ENCODE data around the gene MGST2. TPM values are rescaled to one million over a fixed set of nuclear protein-coding genes. Genes with fewer than 3 reads are reported as not detected.
A peak's percentile ranks its signal among the peaks of the same experiment; 100 is the strongest.

The MGST2 gene
- polyA plus RNA-seq, 1 donor (not counting 4 experiments of a cell fraction or from before 2014, with no cell fraction given): 57.6 TPM

- no peaks in the 10 kb centered on the region for H3K79me2 ChIP-seq (ENCODE audit: control insufficient read depth, insufficient read depth, low read length)
- peak; percentile 85 for FAIRE-seq
- H3K9me1 ChIP-seq (ENCODE audit: control insufficient read depth, extremely low read depth, insufficient read depth, low read length): no peaks in the 10 kb centered on the region
- TF ChIP-seq, protein P1, sequence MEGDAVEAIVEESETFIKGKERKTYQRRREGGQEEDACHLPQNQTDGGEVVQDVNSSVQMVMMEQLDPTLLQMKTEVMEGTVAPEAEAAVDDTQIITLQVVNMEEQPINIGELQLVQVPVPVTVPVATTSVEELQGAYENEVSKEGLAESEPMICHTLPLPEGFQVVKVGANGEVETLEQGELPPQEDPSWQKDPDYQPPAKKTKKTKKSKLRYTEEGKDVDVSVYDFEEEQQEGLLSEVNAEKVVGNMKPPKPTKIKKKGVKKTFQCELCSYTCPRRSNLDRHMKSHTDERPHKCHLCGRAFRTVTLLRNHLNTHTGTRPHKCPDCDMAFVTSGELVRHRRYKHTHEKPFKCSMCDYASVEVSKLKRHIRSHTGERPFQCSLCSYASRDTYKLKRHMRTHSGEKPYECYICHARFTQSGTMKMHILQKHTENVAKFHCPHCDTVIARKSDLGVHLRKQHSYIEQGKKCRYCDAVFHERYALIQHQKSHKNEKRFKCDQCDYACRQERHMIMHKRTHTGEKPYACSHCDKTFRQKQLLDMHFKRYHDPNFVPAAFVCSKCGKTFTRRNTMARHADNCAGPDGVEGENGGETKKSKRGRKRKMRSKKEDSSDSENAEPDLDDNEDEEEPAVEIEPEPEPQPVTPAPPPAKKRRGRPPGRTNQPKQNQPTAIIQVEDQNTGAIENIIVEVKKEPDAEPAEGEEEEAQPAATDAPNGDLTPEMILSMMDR (optimal IDR thresholded peaks at IDR 0.05 in 1 of 3, IDR thresholded peaks at IDR 0.05 in 1 of 3, conservative IDR thresholded peaks at IDR 0.05 in 1 of 3; ENCODE audit: extremely low read depth in 1 of 3, insufficient read depth in 2 of 3, low read length in 3 of 3): peak; percentile 81 to 92 (median 91)
- no peak for TF ChIP-seq EZH2 (IDR thresholded peaks at IDR 0.05; ENCODE audit: low read length)
- H3K4me2 ChIP-seq (ENCODE audit: control insufficient read depth, extremely low read depth, insufficient read depth, low read depth, low read length): no peak overlapping the region
- no peaks in the 10 kb centered on the region for H3K36me3 ChIP-seq (ENCODE audit: control insufficient read depth in 2 of 2, extremely low read depth in 1 of 2, insufficient read depth in 2 of 2, low read length in 2 of 2)
- dilution Hi-C loops (cut with MboI; ENCODE audit: extremely low pct_ligation_motif_present, low sequenced_read_pairs): no loop called here
- H3K27ac ChIP-seq (ENCODE audit: control insufficient read depth, insufficient read depth, low read length): no peak overlapping the region
- no peak overlapping the region for H3K4me3 ChIP-seq (ENCODE audit: control insufficient read depth in 2 of 3, extremely low read depth in 1 of 3, insufficient read depth in 2 of 3, low read depth in 1 of 3, low read length in 3 of 3)
- peak overlapping the region; percentile 20 for H2AFZ ChIP-seq (ENCODE audit: control insufficient read depth, low read length)
- H3K9ac ChIP-seq (ENCODE audit: control insufficient read depth, extremely low read depth, insufficient read depth, low read length): no peak overlapping the region
- H3K9me3 ChIP-seq (ENCODE audit: control insufficient read depth, low read depth, low read length): no peaks in the 10 kb centered on the region
- no peaks in the 10 kb centered on the region for H3K27me3 ChIP-seq (ENCODE audit: control insufficient read depth, extremely low read depth, insufficient read depth, low read length)
- H4K20me1 ChIP-seq (ENCODE audit: control insufficient read depth, extremely low read depth, insufficient read depth, low read length): no peaks in the 10 kb centered on the region
- H3K4me1 ChIP-seq (ENCODE audit: control insufficient read depth, extremely low read depth, insufficient read depth, low read length): peaks cover 9% of the 10 kb centered on the region
- no peak for DNase-seq (ENCODE audit: low read depth, low spot score)
Measured at GRCh38 chr4:139651282-139652194, 14.1 kb upstream of the MGST2 start.

GRCh38 chr4:139654516-139654915 lies 11.1 kb upstream of the MGST2 start:
- no peak overlapping the region for H3K4me2 ChIP-seq (ENCODE audit: control insufficient read depth, extremely low read depth, insufficient read depth, low read depth, low read length)
- H3K4me1 ChIP-seq (ENCODE audit: control insufficient read depth, extremely low read depth, insufficient read depth, low read length): peaks cover 23% of the 10 kb centered on the region
- H3K9ac ChIP-seq (ENCODE audit: control insufficient read depth, extremely low read depth, insufficient read depth, low read length): no peak overlapping the region
- dilution Hi-C loops (cut with MboI; ENCODE audit: extremely low pct_ligation_motif_present, low sequenced_read_pairs): no loop called here
- H3K27ac ChIP-seq (ENCODE audit: control insufficient read depth, insufficient read depth, low read length): no peak overlapping the region
- no peaks in the 10 kb centered on the region for H3K27me3 ChIP-seq (ENCODE audit: control insufficient read depth, extremely low read depth, insufficient read depth, low read length)
- no peak for TF ChIP-seq EZH2 (IDR thresholded peaks at IDR 0.05; ENCODE audit: low read length)
- TF ChIP-seq, protein P1 (optimal IDR thresholded peaks at IDR 0.05 in 1 of 3, IDR thresholded peaks at IDR 0.05 in 1 of 3, conservative IDR thresholded peaks at IDR 0.05 in 1 of 3; ENCODE audit: extremely low read depth in 1 of 3, insufficient read depth in 2 of 3, low read length in 3 of 3): no peak
- H4K20me1 ChIP-seq (ENCODE audit: control insufficient read depth, extremely low read depth, insufficient read depth, low read length): no peaks in the 10 kb centered on the region
- H3K9me1 ChIP-seq (ENCODE audit: control insufficient read depth, extremely low read depth, insufficient read depth, low read length): no peaks in the 10 kb centered on the region
- H2AFZ ChIP-seq (ENCODE audit: control insufficient read depth, low read length): no peak overlapping the region
- H3K36me3 ChIP-seq (ENCODE audit: control insufficient read depth in 2 of 2, extremely low read depth in 1 of 2, insufficient read depth in 2 of 2, low read length in 2 of 2): no peaks in the 10 kb centered on the region
- H3K4me3 ChIP-seq (ENCODE audit: control insufficient read depth in 2 of 3, extremely low read depth in 1 of 3, insufficient read depth in 2 of 3, low read depth in 1 of 3, low read length in 3 of 3): no peak overlapping the region
- H3K79me2 ChIP-seq (ENCODE audit: control insufficient read depth, insufficient read depth, low read length): no peaks in the 10 kb centered on the region
- no peaks in the 10 kb centered on the region for H3K9me3 ChIP-seq (ENCODE audit: control insufficient read depth, low read depth, low read length)
- no peak for DNase-seq (ENCODE audit: low read depth, low spot score)
- no peak for FAIRE-seq

Measured in keratinocyte (primary cell).